ENCODE data around the gene INKA2.

Gene INKA2

DNA sequence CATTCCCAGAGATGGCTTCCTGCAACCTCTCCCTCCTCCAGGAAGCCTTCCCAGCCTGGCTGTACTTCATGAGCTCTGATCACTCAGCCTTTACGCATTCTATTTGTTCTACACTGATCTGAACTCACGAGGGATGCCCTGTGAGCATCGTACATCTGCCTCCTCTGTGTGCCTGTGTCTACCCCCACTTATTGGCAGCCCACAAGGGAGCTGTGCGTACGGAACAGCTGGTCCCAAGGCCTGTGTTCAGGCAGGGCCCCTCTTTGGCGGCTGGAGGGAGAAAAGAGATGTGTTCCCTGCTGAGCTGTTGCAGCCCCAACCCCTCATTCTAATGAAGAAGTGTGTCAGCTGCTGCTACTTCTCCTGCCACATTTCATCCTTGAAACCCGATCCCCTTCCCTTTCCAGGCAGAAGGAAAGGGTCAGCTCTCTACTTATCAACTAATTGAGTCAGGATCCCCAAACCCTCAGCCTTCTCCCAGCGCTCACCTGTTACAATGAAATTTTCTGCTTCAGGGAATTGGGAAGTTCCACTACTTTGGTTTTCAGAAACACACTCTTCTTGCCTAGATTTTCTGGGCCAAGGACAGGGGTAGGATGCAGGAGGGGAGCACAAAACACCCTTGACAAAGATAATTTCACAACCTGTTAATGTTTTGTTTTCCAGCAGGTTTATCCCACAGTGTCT, 3.2 kb downstream of the INKA2 start:
- DNase-seq, result no peak
- in situ Hi-C loops (cut with HindIII; ENCODE audit: low pct_ligation_motif_present, low pct_unique_long_range_greater_than_20kb, low sequenced_read_pairs), result no loop called here

DNA sequence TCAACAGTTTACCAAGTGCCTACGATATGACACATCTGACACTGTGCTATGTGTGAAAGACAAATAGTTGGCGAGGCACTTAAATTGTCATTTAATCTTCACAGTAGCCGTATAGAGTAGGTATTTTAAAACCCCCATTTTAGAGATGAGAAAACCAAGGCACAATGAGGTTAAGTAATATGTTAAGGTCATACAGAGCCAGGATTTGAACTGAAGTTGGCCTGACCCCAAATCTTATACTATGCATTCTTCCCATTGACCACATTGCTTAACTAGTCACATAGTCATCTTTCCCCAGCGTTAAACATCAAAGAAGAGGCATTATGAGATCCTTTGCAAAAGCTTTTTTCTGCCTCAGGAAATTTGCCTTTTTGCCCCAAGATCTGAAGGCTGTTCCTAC, 3.9 kb downstream of the INKA2 start:
- no peak for DNase-seq

DNA sequence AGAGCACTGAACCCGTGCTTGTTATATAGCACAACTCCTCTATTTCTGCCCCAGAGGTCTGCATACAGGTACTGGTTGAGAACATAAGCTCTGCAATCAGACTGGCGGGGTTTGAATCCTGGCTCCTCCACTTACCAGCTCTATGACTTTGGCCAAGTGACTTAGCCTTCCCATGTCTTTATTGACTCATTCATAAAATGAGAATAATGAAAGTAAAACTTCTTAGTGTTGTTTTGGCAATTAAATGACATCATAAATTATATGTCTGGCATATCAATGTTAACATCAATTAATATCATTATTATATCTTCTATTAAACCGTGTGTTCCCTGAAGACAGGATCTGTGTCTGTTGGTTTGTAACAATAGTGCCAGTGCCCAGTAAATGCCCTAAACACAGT, 4.3 kb downstream of the INKA2 start:
- no peak for DNase-seq
- in situ Hi-C loops (cut with HindIII; ENCODE audit: low pct_ligation_motif_present, low pct_unique_long_range_greater_than_20kb, low sequenced_read_pairs), result no loop called here

More for the DNA sequence above, 3.9 kb downstream of the INKA2 start:
- in situ Hi-C loops (cut with HindIII; ENCODE audit: low pct_ligation_motif_present, low pct_unique_long_range_greater_than_20kb, low sequenced_read_pairs), result no loop called here

DNA sequence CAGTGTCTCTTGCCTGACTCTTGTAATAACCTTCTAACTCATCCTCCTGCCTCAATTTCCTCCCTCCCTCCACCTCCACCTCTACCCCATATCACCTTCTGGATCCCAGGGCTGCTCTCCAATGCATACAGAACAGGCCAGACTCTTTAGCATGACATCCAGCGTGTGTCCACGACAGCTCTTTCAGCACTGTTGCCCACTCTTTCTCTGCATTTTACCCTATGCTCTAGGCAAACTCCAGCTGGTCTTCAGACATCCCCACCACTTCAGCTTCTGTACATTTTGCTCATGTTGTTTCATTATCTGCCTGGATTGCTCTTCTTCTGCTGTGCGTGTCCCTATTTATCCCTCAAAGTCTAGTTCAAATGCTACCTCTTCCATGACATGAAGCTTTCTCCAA, 4.8 kb downstream of the INKA2 start:
- no peak for DNase-seq
- in situ Hi-C loops (cut with HindIII; ENCODE audit: low pct_ligation_motif_present, low pct_unique_long_range_greater_than_20kb, low sequenced_read_pairs), result no loop called here

DNA sequence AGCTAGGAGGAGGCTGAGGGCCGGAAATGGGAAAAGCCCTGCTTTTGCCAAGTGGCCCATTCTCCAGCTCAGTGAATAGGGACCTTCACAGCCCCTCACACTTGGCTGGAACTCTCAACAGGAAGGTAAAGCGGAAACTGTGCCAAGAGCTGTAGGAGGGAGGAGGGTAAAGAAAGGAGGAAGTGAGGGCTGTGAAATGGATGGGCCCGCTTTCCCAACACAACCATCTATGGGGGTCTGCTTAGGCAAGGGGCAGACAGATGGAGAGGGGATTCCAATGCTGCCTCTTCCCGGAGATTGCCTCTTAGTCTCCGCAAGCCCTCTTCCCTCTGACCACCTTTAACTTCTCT, 5.2 kb downstream of the INKA2 start:
- DNase-seq, result no peak
- in situ Hi-C loops (cut with HindIII; ENCODE audit: low pct_ligation_motif_present, low pct_unique_long_range_greater_than_20kb, low sequenced_read_pairs), result no loop called here

DNA sequence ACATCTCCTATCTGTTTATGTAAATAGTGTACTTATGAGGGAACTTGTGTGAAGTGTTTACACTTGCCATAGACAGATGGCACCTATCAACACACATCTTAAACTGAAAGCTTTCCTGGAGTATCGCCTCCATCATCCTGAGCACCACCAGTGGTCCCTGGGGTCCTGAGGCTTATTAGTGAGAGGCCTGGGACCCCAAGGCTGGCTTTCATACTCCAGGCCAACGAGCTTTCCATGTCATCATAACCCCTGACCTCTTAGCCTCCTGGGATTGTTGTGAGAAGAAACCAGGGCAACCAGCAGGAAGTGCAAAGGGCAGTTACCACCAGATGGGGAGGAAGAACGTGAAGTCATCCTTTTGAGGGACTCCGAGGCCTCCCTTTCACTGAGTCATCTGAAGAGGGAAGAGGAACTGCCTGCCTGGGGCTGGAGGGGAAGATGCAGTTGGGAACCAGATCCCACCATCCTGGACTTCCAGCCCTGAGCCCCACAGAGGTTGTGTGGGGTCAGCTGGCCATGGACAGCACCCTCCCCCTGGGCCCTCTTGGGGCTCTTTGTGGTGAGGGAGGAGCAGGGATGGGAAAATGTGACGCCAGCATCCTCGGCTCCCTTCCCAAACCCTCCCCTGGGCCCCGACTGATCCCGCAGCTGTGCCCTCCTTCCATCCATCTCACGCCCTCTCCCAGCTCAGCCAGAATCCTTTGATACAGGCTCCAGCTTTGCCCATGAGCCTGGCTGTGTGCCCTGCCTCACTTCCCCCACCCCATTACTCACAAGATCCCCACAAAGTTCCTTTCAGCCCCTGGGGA, 5.8 kb downstream of the INKA2 start:
- in situ Hi-C loops (cut with HindIII; ENCODE audit: low pct_ligation_motif_present, low pct_unique_long_range_greater_than_20kb, low sequenced_read_pairs), result no loop called here
- DNase-seq, result no peak

DNA sequence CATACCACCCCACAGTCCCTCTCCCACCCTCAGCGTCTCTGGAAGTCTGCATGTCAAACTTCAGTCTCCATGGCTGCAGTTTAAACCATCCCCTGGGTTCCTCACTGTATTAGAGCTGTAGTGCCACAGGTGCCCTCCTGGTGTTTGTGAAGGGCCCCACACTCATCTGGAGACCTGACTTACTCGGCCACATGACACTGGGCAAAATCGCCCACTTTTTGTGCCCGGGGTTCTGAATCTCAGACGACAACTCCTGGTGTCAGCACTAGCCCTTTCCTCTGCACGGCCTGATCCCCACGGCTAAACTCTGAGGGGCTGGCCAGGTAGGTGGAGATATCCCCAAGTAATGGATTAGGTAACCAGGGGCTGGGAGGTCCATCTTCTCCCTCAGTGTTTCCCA, 6.5 kb downstream of the INKA2 start:
- no peak for DNase-seq

DNA sequence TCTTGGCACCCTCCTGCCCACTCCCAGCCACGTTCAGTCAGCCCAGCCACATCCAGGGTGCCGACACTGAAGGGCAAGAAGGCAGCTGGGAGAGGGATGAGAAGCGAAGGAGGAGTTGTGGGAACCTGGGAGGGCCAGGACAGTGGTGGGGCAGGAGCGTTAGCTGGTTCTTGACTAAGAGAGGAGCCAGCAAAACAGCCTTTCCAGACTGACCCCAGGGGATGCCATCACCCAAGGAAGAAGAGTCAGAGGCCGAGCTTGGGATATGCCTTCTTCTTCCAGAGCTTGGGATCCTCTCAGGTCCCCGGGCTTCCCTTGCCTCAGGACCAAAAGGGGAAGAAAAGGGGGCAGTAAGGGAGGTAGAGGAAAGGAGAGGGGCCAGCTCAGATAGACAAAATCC, 7.2 kb downstream of the INKA2 start:
- in situ Hi-C loops (cut with HindIII; ENCODE audit: low pct_ligation_motif_present, low pct_unique_long_range_greater_than_20kb, low sequenced_read_pairs), result no loop called here
- DNase-seq, result no peak

More for the DNA sequence above, 6.5 kb downstream of the INKA2 start:
- in situ Hi-C loops (cut with HindIII; ENCODE audit: low pct_ligation_motif_present, low pct_unique_long_range_greater_than_20kb, low sequenced_read_pairs), result no loop called here

DNA sequence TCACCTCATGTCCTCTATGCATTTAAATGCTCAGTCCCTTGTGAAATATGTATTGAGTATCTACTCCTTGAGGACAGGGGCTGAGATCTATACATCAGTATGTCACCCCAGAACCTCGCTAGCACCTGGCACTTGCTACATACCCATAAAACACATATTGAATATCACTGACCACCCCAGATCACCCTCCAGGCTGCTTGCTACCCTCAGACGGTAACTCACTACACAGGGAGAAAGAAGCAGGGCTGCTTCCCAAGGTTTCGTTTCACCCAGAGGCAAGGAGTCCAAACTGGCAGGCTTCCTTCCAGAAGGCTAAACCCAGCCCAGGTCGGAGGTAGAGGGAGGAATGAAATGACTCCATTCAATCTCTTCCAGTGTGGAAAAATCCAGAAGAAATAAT, 8.5 kb downstream of the INKA2 start:
- DNase-seq, result no peak
- in situ Hi-C loops (cut with HindIII; ENCODE audit: low pct_ligation_motif_present, low pct_unique_long_range_greater_than_20kb, low sequenced_read_pairs), result no loop called here

DNA sequence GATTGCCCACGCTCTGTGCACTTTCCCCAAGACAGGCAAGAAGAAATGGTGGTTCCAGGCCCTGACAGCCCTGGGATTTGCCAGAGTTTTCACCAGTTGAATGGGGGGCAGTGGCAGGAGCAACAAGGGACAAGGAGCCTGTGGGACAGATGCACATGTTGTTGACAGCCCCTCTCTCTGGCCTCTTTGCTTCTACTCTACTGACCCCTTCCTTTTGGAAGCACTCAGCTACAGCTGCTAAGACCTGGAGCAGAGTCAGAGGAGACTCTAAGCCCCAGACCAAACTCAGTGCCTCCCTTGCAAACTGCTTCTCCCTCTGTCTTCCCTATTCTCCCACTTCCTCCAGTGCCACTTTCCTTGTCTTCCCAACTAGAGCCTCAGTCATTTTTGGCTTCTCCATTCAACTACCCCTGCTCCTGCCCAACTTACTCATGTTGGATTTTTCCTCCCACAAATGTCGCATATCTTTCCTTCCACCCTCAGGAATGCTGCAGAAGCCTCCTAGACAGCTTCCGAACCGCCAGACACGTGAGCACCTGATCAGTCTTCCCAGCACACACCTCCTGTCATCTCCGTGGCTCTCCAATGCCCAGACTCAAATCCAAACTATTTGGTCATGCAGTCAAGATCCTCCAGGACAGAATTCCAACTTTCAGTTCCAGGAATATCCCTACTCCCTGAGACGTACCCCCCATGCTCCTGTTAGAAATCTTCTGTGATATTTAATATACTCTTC, 9.1 kb downstream of the INKA2 start:
- no peak for DNase-seq
- in situ Hi-C loops (cut with HindIII; ENCODE audit: low pct_ligation_motif_present, low pct_unique_long_range_greater_than_20kb, low sequenced_read_pairs), result no loop called here

DNA sequence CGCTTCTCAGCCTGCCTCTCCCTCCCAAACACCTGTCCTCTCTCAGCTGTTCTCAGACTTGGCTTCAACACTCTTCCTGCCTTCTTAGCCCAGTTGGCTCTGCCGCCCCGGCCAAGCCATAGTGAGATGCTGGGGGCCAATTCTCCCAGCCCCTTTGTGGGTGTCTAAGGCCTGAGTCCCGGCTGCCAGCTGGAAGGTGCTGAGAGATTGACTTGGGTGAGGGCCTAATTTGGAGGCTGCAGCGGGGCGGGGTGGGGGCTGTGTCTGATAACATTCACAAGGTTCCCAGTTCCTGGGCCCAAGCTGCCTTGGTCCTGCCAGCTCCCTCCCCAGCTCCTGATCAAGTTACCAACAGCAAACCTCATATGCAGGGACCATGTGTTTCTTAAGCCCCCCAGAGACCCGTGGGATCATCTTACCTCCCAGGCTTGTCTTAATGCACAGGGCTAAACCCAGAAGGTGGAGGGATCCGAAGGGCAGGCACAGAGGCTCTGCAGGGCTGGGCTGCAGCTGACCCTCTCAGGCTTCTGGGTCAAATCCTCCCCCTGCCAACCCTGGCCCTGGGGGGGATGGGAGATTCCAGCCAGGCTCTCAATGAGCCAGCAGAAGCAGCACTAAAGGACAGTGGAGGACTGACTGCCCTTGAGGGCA, 9.8 kb downstream of the INKA2 start:
- DNase-seq, result no peak
- in situ Hi-C loops (cut with HindIII; ENCODE audit: low pct_ligation_motif_present, low pct_unique_long_range_greater_than_20kb, low sequenced_read_pairs), result no loop called here

DNA sequence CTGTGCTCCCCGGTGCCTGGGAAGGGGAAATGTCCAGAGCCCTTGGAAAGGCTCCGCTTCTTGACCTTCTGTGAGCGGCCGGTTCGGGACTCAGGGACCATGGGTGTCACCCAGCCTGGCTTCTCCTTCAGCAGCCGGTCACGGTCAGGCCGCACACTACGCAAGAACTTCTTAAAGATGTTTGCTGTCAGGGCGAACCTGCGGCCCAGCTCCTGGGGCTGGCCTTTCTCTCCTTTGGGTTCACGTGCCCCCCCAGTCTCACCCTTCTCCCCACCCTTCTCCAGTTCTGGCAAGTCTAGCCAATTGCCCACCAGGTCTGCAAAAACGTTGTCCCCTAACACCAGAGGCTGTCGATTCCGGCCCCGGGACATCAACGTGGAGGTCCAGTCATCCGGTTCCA, 12.1 kb downstream of the INKA2 start:
- DNase-seq, result no peak
- in situ Hi-C loops (cut with HindIII; ENCODE audit: low pct_ligation_motif_present, low pct_unique_long_range_greater_than_20kb, low sequenced_read_pairs), result no loop called here

DNA sequence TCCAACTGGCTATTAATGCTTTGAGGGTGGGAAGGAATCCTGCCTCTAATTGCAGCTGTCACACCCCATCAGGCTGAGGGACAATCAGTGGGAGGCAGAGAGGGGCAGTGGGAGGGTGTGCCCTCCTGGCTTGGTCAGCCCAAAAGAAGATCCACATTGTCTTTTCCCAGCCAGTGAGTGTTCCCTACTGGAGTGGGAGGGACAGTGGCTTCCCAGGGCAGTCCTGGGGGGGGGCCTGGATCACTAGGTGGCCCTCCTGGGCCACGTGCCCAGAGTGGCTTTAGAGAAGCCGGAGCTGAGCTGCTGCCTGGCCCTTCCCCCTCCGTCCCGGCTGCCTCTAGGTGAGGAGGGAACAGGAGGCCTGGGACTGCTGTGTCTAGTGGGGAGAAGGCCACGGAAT, 14.0 kb downstream of the INKA2 start:
- in situ Hi-C loops (cut with HindIII; ENCODE audit: low pct_ligation_motif_present, low pct_unique_long_range_greater_than_20kb, low sequenced_read_pairs), result no loop called here
- DNase-seq, result no peak

DNA sequence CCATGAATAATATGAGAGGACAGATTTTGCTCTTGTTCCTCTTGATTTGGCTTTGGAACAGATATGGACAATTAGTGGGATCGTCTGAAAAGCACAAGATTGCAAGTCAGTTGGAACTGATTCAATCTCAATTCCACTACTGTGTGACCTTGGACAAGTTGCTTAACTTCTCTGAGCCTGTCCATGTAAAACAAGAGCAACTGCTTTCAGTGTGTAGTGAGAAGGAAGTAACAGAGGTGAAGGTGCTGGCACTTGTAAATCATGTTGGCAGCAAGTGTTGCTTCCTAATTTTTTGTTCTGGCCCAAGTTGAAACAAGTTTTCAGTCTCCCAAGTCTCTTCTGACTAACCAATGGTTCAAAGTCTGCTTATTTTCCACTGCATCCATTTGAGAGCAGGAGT, 15.3 kb downstream of the INKA2 start:
- no peak for DNase-seq
- in situ Hi-C loops (cut with HindIII; ENCODE audit: low pct_ligation_motif_present, low pct_unique_long_range_greater_than_20kb, low sequenced_read_pairs), result no loop called here

DNA sequence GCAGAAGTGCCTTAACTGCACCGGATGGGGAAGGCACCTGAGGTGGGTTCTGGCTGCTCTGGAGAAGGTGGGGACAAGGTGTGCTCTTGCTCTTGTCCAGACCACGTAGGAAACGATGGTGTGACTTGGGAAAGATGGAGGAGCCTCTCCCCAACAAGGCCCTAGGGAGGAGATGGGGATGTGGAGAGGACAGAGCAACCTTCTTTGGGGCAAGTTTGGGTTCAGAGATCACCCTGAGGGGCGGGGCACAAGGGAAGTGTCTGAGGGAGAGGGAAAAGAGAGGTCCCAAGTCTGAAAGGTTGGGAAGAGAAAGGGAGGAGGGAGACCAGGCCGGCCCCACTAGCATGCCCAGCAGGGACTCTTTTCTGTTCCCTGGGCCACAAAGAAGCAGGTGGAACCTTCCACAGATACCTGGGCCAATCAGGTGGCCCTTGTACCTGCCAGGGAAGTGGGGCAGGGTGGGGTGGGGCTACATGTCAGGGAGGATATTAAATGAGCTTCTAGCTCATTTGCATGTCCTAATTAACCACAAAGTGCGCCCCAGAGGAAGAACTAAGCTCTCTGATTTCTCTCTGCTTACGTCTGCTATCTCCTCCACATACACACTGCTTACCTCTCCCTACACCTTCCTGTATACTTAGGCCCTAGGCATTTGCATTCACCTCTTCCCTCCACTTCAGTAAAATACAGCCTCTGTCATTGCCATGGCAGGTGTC, 15.9 kb downstream of the INKA2 start:
- in situ Hi-C loops (cut with HindIII; ENCODE audit: low pct_ligation_motif_present, low pct_unique_long_range_greater_than_20kb, low sequenced_read_pairs), result no loop called here
- DNase-seq, result no peak

DNA sequence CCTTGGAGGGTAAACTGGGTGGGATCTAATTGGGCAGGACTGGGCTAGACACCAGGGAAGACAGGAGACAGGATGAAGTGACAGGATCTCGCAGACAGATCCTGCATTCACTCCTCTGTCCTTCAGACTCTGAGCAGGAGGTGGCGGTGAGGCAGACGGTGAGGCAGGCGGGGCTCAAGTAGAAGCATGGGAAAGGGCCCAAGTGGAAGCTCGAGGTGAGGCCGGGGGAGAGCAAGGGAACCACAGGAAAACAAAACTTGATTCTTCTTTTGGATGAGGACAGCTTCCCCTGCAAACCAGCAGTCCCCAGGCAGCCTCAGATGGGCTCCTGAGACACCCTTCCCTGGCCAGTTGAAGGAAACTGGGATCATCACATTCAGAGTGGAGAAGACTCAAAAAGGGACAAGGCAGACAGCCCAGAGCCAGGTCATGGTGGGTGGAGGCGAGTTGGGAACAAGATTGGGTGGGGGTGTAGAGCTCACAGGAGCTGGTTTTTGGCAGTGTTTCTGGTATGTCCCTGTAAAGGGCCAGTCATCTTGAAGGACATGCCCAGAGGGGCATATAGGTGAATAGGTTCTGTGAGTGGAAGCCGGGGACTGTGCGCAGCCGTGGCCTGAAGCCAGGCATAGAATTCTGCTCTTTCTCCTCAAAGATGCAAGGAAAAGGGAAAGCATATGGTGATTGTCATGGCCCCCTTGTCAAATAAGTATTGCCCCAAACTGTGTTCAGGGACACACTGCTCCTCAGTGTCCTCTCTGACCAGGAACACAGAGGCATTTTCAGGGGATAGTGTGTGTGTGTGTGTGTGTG, 18.0 kb downstream of the INKA2 start:
- in situ Hi-C loops (cut with HindIII; ENCODE audit: low pct_ligation_motif_present, low pct_unique_long_range_greater_than_20kb, low sequenced_read_pairs), result no loop called here
- DNase-seq, result no peak

DNA sequence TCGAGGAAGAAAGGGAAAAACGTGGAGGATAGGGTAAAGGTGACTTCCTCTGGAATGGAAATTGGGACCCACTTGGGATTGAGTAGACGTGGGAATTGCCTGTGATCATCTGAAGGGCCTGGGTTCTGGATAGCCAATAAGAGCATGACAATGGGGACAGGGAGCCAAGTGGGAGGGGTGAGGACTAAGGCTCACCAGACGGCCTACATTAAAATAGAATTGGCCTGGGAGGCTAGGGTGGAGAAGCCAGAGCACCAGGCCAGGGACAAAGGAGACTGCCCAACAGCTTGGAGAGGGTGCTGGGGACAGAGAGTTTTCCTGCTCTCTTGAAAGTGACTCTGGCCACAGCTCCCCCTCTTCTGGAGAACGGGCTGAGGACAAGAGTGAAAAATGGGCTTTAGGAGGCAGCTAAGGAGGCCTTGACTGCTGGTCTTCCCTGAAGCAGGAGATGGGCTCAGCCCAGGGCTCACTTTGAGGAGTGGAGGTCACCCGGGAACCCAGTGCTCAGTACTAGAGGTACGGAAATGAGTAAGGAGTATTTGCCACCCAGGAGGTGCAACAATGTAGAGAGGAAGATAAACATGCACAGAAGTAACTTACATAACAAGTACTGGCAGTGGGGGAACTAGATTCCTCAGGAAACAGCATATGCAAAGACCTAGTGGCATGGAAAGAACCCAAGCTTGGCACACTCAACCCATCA, 18.8 kb downstream of the INKA2 start:
- in situ Hi-C loops (cut with HindIII; ENCODE audit: low pct_ligation_motif_present, low pct_unique_long_range_greater_than_20kb, low sequenced_read_pairs), result no loop called here
- DNase-seq, result no peak

Measured in ACHN (cell line).